Fibroblast of upper back skin (primary cell): Measurements from ENCODE around the gene RAP2C.

ENCODE experiments used
- DNase-seq: peaks from one replicate; pipeline ENCODE4 v3.0.0-alpha.2; 2013

The RAP2C gene

GRCh38 chrX:132219343-132219768 is at the start of gene RAP2C:
RAP2C (minus strand) TSS chrX:132219447; CDS start chrX:132217268, 2,179 bp downstream.
- peak; percentile 58 for DNase-seq

- no peak for DNase-seq
These were observed 48.1 kb upstream of the RAP2C start for GRCh38 chrX:132267392-132267791.

DNA sequence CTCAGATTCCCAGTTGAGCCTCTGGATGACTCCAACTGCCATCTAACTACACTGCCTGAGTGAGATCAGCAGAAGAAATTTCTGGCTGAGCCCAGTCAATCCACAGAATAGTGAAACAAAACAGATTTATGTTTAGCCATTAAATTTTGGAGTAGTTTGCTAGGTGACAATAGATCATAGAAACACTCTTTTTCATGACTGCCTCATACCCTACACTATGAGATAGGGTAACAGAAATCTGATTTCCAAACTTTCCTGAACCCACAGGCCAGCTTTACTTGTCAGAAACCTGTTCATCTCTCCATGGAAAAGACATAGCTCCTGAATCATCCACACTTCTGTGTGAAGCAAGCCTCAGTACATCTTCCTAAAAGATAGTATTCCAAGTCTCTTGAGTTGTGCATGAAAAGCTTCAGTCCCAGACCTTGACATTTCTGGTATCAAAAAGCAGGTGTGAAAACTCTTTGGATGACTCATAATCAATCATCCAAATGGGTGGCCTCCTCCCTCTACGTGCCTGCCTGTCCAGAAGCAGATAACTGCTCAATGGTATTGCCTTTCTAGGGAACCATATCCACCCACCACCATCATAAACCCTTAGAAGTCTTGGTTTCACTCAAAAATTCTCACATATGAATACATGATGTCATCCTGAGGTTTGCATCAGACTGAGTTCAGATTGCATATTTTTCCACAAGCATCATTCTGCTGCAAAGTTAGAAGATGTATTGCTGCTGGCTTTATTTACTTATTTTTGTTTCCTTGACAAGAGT is 47.5 kb upstream of the RAP2C start:
- peak; percentile 38 for DNase-seq

- no peak for DNase-seq
These were observed 43.9 kb upstream of the RAP2C start for GRCh38 chrX:132263127-132263526.

DNA sequence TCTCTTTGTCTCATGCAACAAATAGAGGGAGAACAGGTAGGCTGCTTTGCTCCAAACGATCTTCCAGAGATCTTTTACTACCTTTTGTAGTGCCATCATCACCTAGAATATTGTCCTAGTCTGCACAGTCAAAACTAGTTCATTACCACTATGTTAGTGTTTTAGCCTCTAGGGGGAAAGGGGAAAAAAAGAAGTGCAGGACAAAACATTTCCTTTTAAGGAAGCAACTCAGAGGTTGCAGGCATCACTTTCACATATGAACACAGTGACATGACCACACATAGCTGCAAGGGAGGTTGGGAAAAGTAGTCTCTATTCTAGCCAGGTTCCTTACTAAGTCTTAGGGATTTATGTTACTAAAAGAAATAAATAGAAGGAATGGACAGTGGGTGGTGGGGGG is 39.3 kb upstream of the RAP2C start:
- no peak for DNase-seq

- DNase-seq = peak; percentile 55
These were observed 37.9 kb upstream of the RAP2C start for GRCh38 chrX:132257116-132257515.

GRCh38 chrX:132236121-132236520 is 16.9 kb upstream of the RAP2C start:
- DNase-seq = no peak

DNA sequence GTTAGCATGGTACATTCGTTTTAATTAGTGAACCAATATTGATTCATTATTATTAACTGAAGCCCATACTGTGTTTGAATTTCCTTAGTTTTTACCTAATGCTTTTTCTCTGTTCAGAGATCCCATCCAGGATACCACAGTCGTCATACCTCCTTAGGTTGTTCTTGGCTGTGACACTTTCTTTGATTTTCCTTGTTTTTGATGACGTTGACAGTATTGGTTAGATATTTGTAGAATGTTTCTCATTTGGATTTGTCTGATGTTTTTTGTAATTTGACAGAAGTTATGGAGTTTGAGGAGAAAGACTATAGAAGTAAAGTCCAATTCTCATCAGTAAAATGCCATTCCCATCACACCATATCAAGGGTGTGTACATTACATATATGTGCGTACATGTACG is 16.2 kb upstream of the RAP2C start:
- DNase-seq = no peak

DNA sequence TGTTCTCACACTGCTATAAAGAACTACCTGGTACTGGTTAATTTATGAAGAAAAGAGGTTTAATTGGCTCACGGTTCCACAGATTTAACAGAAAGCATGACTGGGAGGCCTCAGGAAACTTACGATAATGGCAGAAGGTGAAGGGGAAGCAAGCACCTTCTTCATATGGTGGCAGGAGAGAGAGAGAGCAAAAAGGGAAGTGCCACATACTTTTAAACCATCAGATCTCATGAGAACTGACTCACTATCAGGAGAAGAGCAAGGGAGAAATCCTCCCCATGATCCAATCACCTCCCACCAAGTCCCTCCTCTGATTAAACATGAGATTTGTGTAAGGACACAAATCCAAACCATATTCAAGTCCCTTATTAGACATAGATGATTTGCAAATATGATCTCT is 12.3 kb upstream of the RAP2C start:
- no peak for DNase-seq

DNA sequence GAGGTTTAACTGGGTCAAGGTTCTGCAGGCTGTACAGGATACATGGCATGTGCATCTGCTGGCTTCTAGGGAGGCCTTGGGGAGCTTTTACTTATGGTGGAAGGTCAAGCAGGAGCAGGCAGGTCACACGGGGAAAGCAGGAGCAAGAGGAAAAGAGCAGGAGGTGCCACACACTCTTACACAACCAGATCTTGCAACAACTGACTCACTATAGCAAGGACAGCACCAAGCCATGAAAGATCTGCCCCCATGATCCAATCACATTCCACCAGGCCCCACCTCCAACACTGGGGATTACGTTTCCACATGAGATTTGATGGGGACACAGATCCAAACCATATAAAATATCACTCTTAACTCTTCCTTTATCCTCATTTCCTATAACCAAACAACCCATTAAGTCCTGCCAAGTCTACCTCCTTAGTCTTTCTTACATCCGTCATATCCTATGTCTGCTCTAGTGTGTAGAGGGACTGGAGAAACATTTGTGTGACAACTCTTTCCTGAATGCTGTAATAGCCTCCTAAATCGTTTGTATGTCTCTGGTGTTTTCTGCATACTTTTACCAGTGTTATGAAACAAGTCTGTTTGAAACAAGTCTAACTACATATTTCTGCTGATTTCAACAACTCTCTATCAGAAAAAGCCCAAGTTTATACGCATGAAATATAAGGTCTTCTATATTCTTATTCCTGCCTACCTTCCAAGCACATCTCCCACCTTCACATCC is 8.3 kb upstream of the RAP2C start:
- peak; percentile 28 for DNase-seq

DNA sequence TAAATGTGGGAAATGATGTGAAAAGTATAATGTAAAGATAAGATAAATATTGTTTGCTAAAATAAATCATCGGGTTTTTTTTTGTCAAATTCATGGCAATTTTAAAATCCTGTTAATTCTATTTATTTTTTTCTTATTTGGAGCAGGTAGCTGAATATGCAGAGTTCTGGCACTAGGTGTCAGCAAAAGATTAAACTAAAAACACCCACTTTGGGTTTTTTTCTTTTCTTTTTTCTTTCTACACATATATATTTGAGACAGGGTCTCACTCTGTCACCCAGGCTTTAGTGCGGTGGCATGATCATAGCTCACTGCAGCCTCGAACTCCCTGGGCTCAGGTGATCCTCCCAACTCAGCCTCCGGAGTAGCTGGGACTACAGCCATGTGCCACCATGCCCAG is 6.9 kb upstream of the RAP2C start:
- no peak for DNase-seq

DNA sequence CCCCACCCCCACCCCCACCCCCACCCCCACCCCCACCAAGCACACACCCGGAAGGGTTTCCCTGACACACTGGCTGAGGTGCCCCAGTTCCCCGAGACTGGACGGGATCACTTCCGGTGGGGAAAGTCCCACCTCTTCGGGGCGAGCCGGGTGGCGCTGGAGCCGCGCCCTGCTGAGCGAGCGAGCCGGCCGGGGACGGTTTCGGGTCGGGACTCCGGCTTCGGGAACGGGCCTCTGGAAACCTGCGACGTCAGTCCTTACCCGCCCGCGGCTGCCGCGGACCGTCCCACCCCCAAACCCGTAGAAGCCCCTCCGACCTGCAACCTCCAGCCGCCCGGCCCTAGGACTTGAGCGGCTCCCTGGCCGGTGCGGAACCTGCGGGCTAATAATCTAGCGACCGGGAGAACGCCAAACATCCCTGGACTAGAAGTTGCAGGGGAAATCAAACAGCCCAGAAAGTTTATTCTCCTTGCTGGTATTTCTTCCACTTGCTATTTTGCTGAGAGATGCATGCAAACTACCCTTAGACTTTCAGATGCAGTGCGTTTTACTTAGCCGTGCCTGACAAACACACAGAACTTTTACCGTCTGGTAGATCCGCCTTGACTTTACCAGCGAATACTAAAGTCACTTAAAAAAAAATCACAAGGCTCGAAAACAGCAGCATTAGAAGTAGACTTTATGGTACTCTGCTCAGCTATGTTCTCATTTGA is 991 bp downstream of the RAP2C start:
- peak; percentile 87 for DNase-seq

DNA sequence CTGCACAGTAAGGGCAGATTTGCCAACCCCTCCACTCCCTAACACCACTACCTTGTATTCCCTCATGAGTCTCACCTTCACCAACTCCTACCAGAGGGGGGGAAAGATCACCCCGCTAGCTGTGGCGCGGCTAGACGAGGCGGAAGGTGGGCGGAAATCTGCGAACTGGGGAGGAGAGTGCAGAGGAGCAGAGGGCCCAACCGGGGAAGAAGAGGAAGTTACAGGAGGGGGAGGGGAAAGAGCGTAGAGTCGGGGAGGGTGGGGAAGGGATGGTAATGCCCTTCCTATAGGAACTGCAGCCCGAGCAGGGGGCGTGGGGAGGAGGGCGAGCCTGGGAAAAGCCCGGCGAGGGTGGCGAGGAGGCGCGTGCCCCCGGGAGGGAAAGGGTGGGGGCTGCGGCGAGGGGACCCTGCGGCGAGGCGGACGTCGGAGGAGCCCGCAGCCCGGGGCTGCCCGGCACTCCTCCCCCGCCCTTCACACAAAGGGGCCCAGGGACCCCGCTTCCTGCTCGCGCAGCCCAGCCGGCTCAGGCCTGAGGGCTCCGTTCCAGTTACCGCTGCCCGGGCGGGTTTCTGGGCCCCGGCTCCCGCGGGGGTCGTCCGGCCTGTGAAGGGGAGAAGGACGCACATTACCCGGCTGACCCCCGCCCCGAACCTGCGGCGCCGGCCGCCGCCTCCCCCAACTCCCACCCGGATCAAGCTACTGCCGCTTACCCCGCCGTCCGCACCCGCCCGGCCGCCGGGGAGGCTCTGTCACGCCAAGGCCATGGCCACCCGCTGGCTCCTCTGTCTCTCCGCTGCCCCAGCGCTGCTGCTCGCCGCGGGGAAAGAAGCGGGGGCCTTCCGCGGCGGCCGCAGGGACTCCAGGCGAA is 1.8 kb downstream of the RAP2C start:
- DNase-seq = peak; percentile 80

DNA sequence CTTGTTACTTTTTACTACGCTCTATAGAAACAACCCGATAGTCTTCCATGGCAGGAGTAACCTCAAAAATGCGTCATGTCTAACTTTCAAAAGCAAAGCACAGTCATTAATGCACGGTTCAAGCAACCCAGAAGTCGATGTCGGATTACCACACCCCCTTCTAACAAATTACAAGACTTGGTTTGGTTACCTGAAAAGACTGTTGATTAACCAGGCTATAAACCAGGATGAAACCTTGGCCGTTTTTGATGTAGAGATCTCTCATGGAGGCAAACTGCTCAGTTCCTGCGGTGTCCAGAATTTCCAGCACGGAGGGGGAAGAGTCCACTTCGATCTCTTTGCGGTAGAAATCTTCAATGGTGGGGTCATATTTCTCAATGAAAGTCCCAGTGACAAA is 2.4 kb downstream of the RAP2C start:
- no peak for DNase-seq

GRCh38 chrX:132216283-132216682 is 3.0 kb downstream of the RAP2C start:
- DNase-seq = no peak

DNA sequence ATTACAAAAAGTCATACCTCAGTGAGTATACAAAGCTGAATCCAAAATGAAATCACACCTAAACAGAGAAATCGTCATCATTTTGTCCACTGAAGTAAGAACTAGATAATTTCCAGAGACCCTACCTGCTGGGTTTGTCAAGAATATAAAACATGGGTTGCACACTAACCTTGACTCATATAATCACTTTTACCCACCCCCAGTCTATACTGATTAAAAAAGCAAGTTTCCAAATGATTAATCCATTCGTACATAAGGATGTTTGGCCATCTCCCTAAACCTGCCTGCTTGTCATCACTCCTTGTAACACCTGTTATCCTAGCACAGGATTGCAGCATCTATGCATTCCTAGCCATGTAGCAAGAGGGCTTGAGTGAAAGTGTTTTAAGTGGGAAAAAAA is 4.7 kb downstream of the RAP2C start:
- no peak for DNase-seq

GRCh38 chrX:132209527-132209926 is 9.7 kb downstream of the RAP2C start:
- peak; percentile 76 for DNase-seq

- no peak for DNase-seq
These were observed 10.8 kb downstream of the RAP2C start for GRCh38 chrX:132208422-132208821.

DNA sequence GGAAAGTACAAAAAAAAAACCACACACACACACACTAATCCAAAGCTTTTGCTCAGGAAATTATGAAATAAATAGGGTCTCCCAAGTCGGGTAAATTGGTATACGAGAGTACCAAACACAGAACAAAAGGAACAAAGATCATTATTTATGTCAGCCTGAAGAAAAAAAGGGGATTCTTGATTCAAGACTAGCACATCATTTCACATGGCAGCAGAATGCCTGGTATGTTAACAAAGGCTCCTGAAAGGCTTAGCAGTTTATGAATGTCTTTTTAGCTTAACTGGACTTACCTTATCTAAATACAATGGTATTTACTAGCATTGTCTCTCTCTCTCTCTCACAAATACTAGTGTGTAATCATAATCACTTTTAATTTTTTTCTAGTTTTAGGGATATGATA is 11.3 kb downstream of the RAP2C start:
- no peak for DNase-seq

DNA sequence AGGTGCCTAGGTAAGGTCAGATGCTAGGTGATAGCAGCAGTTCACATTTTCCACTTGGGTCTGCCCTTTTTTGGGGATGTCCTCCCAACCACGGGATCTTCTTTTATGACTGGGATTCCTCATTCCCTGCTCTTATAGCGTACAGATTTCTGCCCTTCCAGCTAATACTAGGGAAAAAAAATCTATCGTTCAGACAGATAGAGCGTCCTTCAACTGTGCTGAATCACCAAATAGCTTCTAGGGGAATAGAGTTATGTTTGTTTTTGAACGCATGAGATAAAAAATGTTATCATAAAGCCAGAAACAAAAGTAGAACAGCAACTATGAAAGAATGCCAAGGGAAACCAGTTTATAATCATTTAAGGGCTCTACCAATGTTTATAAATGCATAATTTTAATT is 13.0 kb downstream of the RAP2C start:
- no peak for DNase-seq

GRCh38 chrX:132204629-132205028 is 14.6 kb downstream of the RAP2C start:
- no peak for DNase-seq

GRCh38 chrX:132200976-132201375 is 18.3 kb downstream of the RAP2C start:
- DNase-seq = no peak

DNA sequence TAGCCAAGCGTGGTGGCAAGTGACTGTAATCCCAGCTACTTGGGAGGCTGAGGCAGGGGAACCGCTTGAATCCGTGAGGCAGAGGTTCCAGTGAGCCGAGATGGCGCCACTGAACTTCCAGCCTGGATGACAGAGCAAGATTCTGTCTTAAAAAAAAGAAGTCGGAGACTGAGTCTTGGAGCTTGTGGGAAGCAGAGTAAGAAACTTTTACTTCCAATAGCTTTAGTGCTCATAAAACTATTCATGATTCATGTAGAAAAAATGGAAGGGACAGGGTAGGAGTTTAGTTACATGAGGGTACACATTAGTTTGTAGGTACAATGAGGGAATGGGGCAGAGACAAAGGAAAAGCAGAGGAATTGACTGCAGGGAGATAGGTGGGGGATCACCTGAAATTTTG is 19.3 kb downstream of the RAP2C start:
- DNase-seq = no peak
